Esophagus squamous epithelium (tissue), 4 donors: ENCODE results near the gene RTCB.

ENCODE experiments used
- POLR2A ChIP-seq, 4 donors: fragments of 450-650 bp; IDR thresholded peaks; one replicate each; pipeline ENCODE4 v1.6.1; 2017; ENCODE audit warnings: antibody characterized with exemption in 4 of 4, mild to moderate bottlenecking in 4 of 4, moderate library complexity in 3 of 4
- TF ChIP-seq, protein P1 (sequence below), 6 experiments: fragments of 450-650 bp in 4 of 6; fragments of 200-600 bp in 2 of 6; sonication (generic) in 2 of 6; IDR thresholded peaks; one replicate each; pipeline ENCODE4 v1.5.1; 2016 to 2019; ENCODE audit warnings: antibody characterized with exemption in 6 of 6, mild to moderate bottlenecking in 4 of 6, moderate library complexity in 4 of 6

DNA sequence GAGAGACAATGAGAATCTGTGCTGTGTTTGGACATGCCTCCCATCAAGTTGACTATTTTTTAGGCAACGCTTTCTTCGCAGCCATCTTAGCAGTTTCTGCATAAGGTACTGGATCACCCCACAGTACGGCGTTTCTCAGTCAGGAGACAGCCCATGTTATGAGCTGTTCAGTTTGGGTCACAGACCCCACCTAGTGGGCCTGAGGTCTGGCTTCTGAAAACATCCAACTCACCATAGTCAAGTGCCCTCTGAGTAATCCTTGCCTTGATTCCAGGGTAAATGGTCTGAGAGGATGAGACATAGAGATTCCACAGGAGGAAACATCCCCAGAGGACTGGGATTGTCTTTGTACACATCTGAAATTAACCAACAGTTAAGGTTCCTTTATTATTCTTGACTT is 45.0 kb upstream of the RTCB start:
- TF ChIP-seq, protein P1, sequence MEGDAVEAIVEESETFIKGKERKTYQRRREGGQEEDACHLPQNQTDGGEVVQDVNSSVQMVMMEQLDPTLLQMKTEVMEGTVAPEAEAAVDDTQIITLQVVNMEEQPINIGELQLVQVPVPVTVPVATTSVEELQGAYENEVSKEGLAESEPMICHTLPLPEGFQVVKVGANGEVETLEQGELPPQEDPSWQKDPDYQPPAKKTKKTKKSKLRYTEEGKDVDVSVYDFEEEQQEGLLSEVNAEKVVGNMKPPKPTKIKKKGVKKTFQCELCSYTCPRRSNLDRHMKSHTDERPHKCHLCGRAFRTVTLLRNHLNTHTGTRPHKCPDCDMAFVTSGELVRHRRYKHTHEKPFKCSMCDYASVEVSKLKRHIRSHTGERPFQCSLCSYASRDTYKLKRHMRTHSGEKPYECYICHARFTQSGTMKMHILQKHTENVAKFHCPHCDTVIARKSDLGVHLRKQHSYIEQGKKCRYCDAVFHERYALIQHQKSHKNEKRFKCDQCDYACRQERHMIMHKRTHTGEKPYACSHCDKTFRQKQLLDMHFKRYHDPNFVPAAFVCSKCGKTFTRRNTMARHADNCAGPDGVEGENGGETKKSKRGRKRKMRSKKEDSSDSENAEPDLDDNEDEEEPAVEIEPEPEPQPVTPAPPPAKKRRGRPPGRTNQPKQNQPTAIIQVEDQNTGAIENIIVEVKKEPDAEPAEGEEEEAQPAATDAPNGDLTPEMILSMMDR (IDR thresholded peaks at IDR 0.05): no peak
- TF ChIP-seq POLR2A (IDR thresholded peaks at IDR 0.05): no peak
